HG03066 (cell line): ENCODE measurements around the gene SDHA.
"Not testable (repeated sequence)": the region's sequence is repeated elsewhere in the genome, so short reads cannot be mapped to it uniquely, and the experiment has no call there.

ENCODE experiments used
- ATAC-seq: cut with Tn5 transposase; IDR thresholded peaks from one replicate; pipeline ENCODE4 v1.9.1; 2021; ENCODE audit warnings: low read depth; ENCODE audit not compliant: unreplicated experiment

Gene SDHA

GRCh38 chr5:196350-196749 lies 21.8 kb upstream of the SDHA start:
- ATAC-seq, result no peak

- ATAC-seq, result not testable (repeated sequence)
Observed at GRCh38 chr5:197031-197430, 21.1 kb upstream of the SDHA start.

GRCh38 chr5:197892-198489 lies 20.1 kb upstream of the SDHA start:
- no peak for ATAC-seq

- ATAC-seq, result no peak
Observed at GRCh38 chr5:198516-199196, 19.5 kb upstream of the SDHA start.

- no peak for ATAC-seq
Observed at GRCh38 chr5:199197-199949, 18.7 kb upstream of the SDHA start.

- no peak for ATAC-seq
Observed at GRCh38 chr5:199950-200645, 18.0 kb upstream of the SDHA start.

GRCh38 chr5:200985-201384 lies 17.1 kb upstream of the SDHA start:
- no peak for ATAC-seq

GRCh38 chr5:201672-202071 lies 16.4 kb upstream of the SDHA start:
- no peak for ATAC-seq

- no peak for ATAC-seq
Observed at GRCh38 chr5:203246-203930, 14.7 kb upstream of the SDHA start.

- ATAC-seq, result no peak
Observed at GRCh38 chr5:204001-204400, 14.1 kb upstream of the SDHA start.

- no peak for ATAC-seq
Observed at GRCh38 chr5:204462-204861, 13.7 kb upstream of the SDHA start.

GRCh38 chr5:204966-205670 lies 13.0 kb upstream of the SDHA start:
- ATAC-seq, result no peak

- ATAC-seq, result no peak
Observed at GRCh38 chr5:206406-206805, 11.7 kb upstream of the SDHA start.

- no peak for ATAC-seq
Observed at GRCh38 chr5:206927-207536, 11.1 kb upstream of the SDHA start.

GRCh38 chr5:207599-207998 lies 10.5 kb upstream of the SDHA start:
- ATAC-seq, result no peak

- ATAC-seq, result no peak
Observed at GRCh38 chr5:208449-209114, 9.5 kb upstream of the SDHA start.

- ATAC-seq, result no peak
Observed at GRCh38 chr5:213803-214395, 4.2 kb upstream of the SDHA start.

GRCh38 chr5:215256-215655 lies 2.9 kb upstream of the SDHA start:
- not testable (repeated sequence) for ATAC-seq

GRCh38 chr5:216076-216475 lies 2.0 kb upstream of the SDHA start:
- not testable (repeated sequence) for ATAC-seq
